Fibroblast of villous mesenchyme (primary cell): ENCODE data around the gene SHTN1. TPM values are rescaled to one million over a fixed set of nuclear protein-coding genes. Genes with fewer than 3 reads are reported as not detected.

Experiments used
- DNase-seq: peaks from one replicate; pipeline ENCODE4 v3.0.0-alpha.2; 2010; ENCODE audit warnings: low read depth
- H3K4me3 ChIP-seq: 2 replicates; pipeline ENCODE4 v1.5.1; 2011; ENCODE audit warnings: low read depth, mild to moderate bottlenecking, low read length
- CTCF ChIP-seq: IDR thresholded peaks from 2 replicates; pipeline ENCODE4 v1.5.1; 2012; ENCODE audit warnings: low read depth, mild to moderate bottlenecking, low read length; ENCODE audit not compliant: insufficient read depth
- total RNA-seq: library from RNA; depleted of rRNA; stranded (reverse); fragments of >200 nt; gene quantifications from 2 replicates; pipeline ENCODE4 v1.2.3, GENCODE V29; 2012

The SHTN1 gene
- total RNA-seq, 1 donor: 2.2 TPM

- no peak overlapping the region for H3K4me3 ChIP-seq
- DNase-seq: no peak
- TF ChIP-seq CTCF: no peak
These were observed 43.4 kb downstream of the SHTN1 start for GRCh38 chr10:116961406-116962251.

- no peak overlapping the region for H3K4me3 ChIP-seq
- no peak for DNase-seq
- no peak for TF ChIP-seq CTCF
These were observed 44.8 kb downstream of the SHTN1 start for GRCh38 chr10:116960066-116960776.

GRCh38 chr10:116952729-116953128 lies 52.3 kb downstream of the SHTN1 start:
- no peak for TF ChIP-seq CTCF
- H3K4me3 ChIP-seq: no peak overlapping the region
- DNase-seq: no peak

DNA sequence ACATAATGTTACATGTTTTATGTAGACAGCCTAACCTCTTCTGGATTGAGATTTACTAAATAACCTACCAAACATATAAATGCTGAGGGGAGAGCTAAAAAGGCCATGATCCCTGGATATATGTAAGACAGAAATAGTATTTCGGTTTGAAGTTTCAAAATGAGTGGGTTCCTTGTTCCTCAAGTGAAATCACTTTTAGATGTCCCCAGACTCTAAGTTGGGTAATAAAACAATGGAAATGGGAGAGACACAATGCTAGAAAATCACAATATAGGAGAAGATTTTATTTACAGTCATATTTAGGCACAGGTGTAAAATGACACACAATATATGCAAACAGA lies 56.5 kb downstream of the SHTN1 start:
- no peak overlapping the region for H3K4me3 ChIP-seq
- no peak for DNase-seq
- TF ChIP-seq CTCF: no peak

DNA sequence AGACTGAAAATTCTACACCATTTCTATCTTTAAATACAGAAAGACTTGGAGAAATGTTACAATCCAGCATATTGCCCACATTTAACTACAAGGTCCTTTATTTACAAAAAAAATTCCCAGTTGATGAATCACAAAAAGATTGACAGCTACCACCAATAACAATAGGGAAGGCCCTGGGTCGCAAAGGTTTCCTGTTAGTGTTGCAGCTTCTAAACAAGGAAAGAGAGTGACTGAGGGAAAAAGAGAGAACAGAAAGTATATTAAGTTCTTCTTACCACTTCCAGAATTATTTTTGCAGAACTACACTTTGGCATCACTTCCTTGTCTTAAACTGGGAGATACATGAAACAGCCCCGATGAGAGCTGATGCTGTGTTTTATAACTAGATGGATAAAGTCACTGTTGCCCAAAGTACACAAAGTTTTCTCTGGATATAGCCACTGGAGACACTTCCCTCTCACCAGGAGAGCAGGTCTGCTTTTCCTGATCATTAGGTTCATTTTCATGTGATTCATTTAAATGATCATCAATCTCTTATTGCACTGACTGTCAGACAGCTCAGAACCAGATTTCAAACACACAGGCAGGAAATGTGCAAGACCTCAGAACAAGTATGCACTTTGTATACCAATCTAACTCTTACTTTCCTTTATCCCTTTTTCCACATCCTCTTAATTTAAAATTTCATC lies 57.0 kb downstream of the SHTN1 start:
- H3K4me3 ChIP-seq: no peak overlapping the region
- DNase-seq: peak; percentile 21
- TF ChIP-seq CTCF: no peak

- DNase-seq: no peak
- H3K4me3 ChIP-seq: no peak overlapping the region
- TF ChIP-seq CTCF: no peak
These were observed 60.1 kb downstream of the SHTN1 start for GRCh38 chr10:116944911-116945310.
